IMR-90 (cell line): ENCODE results near the gene TAS1R1. TPM values are rescaled to one million over a fixed set of nuclear protein-coding genes. Genes with fewer than 3 reads are reported as not detected.
A peak's percentile ranks its signal among the peaks of the same experiment; 100 is the strongest.

Experiments
- ATAC-seq: fragments of 200-7000 bp; cut with Tn5 transposase; 2 replicates; pipeline ENCODE4 v1.9.1; 2020; ENCODE audit warnings: low read depth, mild to moderate bottlenecking, moderate library complexity
- BruUV-seq: library from RNA; stranded (reverse); fragments of 400-500 nt; replicated peaks from 2 replicates; lab custom pipeline; 2021; lab: Mats Ljungman, UMichigan
- CTCF ChIA-PET: fragments of 300-600 bp; formaldehyde crosslinking; extraction: SDS; loops from one replicate; lab custom pipeline; 2021; ENCODE audit warnings: antibody characterized with exemption; lab: Yijun Ruan, JAX
- POLR2A ChIA-PET: fragments of 300-600 bp; sonication (Branson Sonifier 250); formaldehyde crosslinking; loops from one replicate; lab custom pipeline; 2022; ENCODE audit warnings: antibody characterized with exemption; ENCODE audit not compliant: unreplicated experiment; lab: Charles Lee
- DNase-seq: peaks from one replicate; pipeline ENCODE4 v3.0.0; 2013
- H2AFZ ChIP-seq: replicated peaks from 2 replicates; pipeline ENCODE3; 2013; ENCODE audit warnings: low read length, mild to moderate bottlenecking; ENCODE audit not compliant: poor library complexity
- H2AK5ac ChIP-seq: 2 replicates; pipeline ENCODE4 v1.6.1; 2013; ENCODE audit warnings: low read depth, low read length, inconsistent platforms
- H2AK9ac ChIP-seq: replicated peaks from 2 replicates; pipeline ENCODE3; 2013; ENCODE audit warnings: mild to moderate bottlenecking, low read depth, low read length, moderate library complexity; ENCODE audit not compliant: poor library complexity
- H2BK120ac ChIP-seq: 2 replicates; pipeline ENCODE4 v1.6.1; 2013; ENCODE audit warnings: low read depth, low read length, inconsistent platforms
- H2BK15ac ChIP-seq: 3 replicates; pipeline ENCODE4 v1.6.1; 2013; ENCODE audit warnings: low read depth, low read length, inconsistent platforms
- H2BK20ac ChIP-seq: 2 replicates; pipeline ENCODE4 v1.6.1; 2013; ENCODE audit warnings: low read depth, mild to moderate bottlenecking, inconsistent platforms, low read length, moderate library complexity
- H2BK5ac ChIP-seq: 2 replicates; pipeline ENCODE4 v1.6.1; 2013; ENCODE audit warnings: mild to moderate bottlenecking, low read depth, low read length, inconsistent platforms; ENCODE audit not compliant: poor library complexity, severe bottlenecking
- H3K14ac ChIP-seq: replicated peaks from 2 replicates; pipeline ENCODE4 v1.6.1; 2013; ENCODE audit warnings: low read depth, low read length, inconsistent platforms
- H3K18ac ChIP-seq: 2 replicates; pipeline ENCODE4 v1.6.1; 2013; ENCODE audit warnings: low read depth, low read length, control low read depth
- H3K23ac ChIP-seq: 2 replicates; pipeline ENCODE4 v1.6.1; 2013; ENCODE audit warnings: low read depth, low read length, inconsistent platforms
- H3K27ac ChIP-seq: 2 replicates; pipeline ENCODE4 v1.5.1; 2013; ENCODE audit warnings: mild to moderate bottlenecking, control low read depth, low read length; ENCODE audit not compliant: insufficient read depth
- H3K27me3 ChIP-seq: 2 replicates; pipeline ENCODE4 v1.6.1; 2013; ENCODE audit warnings: low read length; ENCODE audit not compliant: control insufficient read depth, insufficient read depth
- H3K36me3 ChIP-seq: 2 replicates; pipeline ENCODE4 v1.6.1; 2013; ENCODE audit warnings: low read length, mixed read lengths; ENCODE audit not compliant: control insufficient read depth, insufficient read depth
- H3K4ac ChIP-seq: 2 replicates; pipeline ENCODE4 v1.6.1; 2013; ENCODE audit warnings: low read depth, low read length, inconsistent platforms
- H3K4me1 ChIP-seq: 2 replicates; pipeline ENCODE4 v1.6.1; 2013; ENCODE audit warnings: low read length, mixed read lengths; ENCODE audit not compliant: control insufficient read depth, insufficient read depth
- H3K4me2 ChIP-seq: 2 replicates; pipeline ENCODE4 v1.6.1; 2013; ENCODE audit warnings: low read depth, mild to moderate bottlenecking, control low read depth, low read length, moderate library complexity
- H3K4me3 ChIP-seq: 2 replicates; pipeline ENCODE4 v1.5.1; 2013; ENCODE audit warnings: low read depth, mild to moderate bottlenecking, control low read depth, low read length, moderate library complexity; ENCODE audit not compliant: insufficient read depth
- H3K56ac ChIP-seq: 2 replicates; pipeline ENCODE4 v1.6.1; 2013; ENCODE audit warnings: low read length, inconsistent platforms; ENCODE audit not compliant: insufficient read depth; ENCODE audit errors: extremely low read depth
- H3K79me1 ChIP-seq, 2 experiments: 2 replicates each; pipeline ENCODE4 v1.6.1; 2013; ENCODE audit warnings: low read length in 2 of 2, inconsistent platforms in 1 of 2, low read depth in 1 of 2
- H3K9ac ChIP-seq: 2 replicates; pipeline ENCODE4 v1.6.1; 2013; ENCODE audit warnings: low read depth, low read length, control low read depth
- H3K9me1 ChIP-seq: 2 replicates; pipeline ENCODE4 v1.6.1; 2013; ENCODE audit warnings: low read length, inconsistent platforms; ENCODE audit not compliant: insufficient read depth
- H3K9me3 ChIP-seq: 2 replicates; pipeline ENCODE4 v1.6.1; 2013; ENCODE audit warnings: low read length; ENCODE audit not compliant: control insufficient read depth, insufficient read depth
- H4K20me1 ChIP-seq: 2 replicates; pipeline ENCODE4 v1.6.1; 2013; ENCODE audit warnings: low read length, inconsistent platforms; ENCODE audit not compliant: insufficient read depth
- H4K5ac ChIP-seq: 2 replicates; pipeline ENCODE4 v1.6.1; 2013; ENCODE audit warnings: mild to moderate bottlenecking, low read depth, low read length, control low read depth
- H4K8ac ChIP-seq, 2 experiments: 2 replicates each; pipeline ENCODE4 v1.6.1; 2013; ENCODE audit warnings: low read depth in 2 of 2, low read length in 2 of 2, control low read depth in 1 of 2, inconsistent platforms in 1 of 2
- H4K91ac ChIP-seq: 2 replicates; pipeline ENCODE4 v1.6.1; 2013; ENCODE audit warnings: low read depth, low read length, inconsistent platforms; ENCODE audit not compliant: insufficient read depth
- BHLHE40 ChIP-seq: fragments of 150-350 bp; IDR thresholded peaks from 2 replicates; pipeline ENCODE4 v1.6.1; 2016; ENCODE audit warnings: mild to moderate bottlenecking, low read depth, low read length
- CEBPB ChIP-seq: IDR thresholded peaks from 2 replicates; pipeline ENCODE4 v1.6.1; 2012; ENCODE audit warnings: low read depth, low read length, improper control_type of control experiment
- CHD1 ChIP-seq: IDR thresholded peaks from 2 replicates; pipeline ENCODE4 v1.6.1; 2012; ENCODE audit warnings: low read depth, low read length, improper control_type of control experiment
- CTCF ChIP-seq: conservative IDR thresholded peaks from 2 replicates; pipeline ENCODE4 v1.5.1; 2012; ENCODE audit warnings: mild to moderate bottlenecking, low read depth, low read length, improper control_type of control experiment
- FOS ChIP-seq: fragments of 150-350 bp; IDR thresholded peaks from 2 replicates; pipeline ENCODE4 v1.6.1; 2016; ENCODE audit warnings: low read depth, low read length
- MAZ ChIP-seq: IDR thresholded peaks from 2 replicates; pipeline ENCODE4 v1.6.1; 2012; ENCODE audit warnings: low read depth, mild to moderate bottlenecking, low read length, improper control_type of control experiment, moderate library complexity, borderline replicate concordance
- MXI1 ChIP-seq: IDR thresholded peaks from 2 replicates; pipeline ENCODE4 v1.6.1; 2012; ENCODE audit warnings: low read depth, mild to moderate bottlenecking, low read length, moderate library complexity, borderline replicate concordance
- POLR2A ChIP-seq: IDR thresholded peaks from 2 replicates; pipeline ENCODE4 v1.6.1; 2012; ENCODE audit warnings: mild to moderate bottlenecking, low read depth, low read length
- RAD21 ChIP-seq: IDR thresholded peaks from 2 replicates; pipeline ENCODE4 v1.6.1; 2012; ENCODE audit warnings: low read length, improper control_type of control experiment
- RCOR1 ChIP-seq: IDR thresholded peaks from 2 replicates; pipeline ENCODE4 v1.6.1; 2012; ENCODE audit warnings: mild to moderate bottlenecking, low read length, improper control_type of control experiment; ENCODE audit not compliant: insufficient replicate concordance
- RFX5 ChIP-seq: IDR thresholded peaks from 2 replicates; pipeline ENCODE4 v1.8.0; 2012; ENCODE audit warnings: low read depth, mild to moderate bottlenecking, low read length, moderate library complexity
- SMC3 ChIP-seq: fragments of 150-350 bp; IDR thresholded peaks from 2 replicates; pipeline ENCODE4 v1.6.1; 2016; ENCODE audit warnings: low read depth, mild to moderate bottlenecking, antibody characterized with exemption, low read length, moderate library complexity
- WGBS, 2 experiments: methylation state at CpG; one replicate each; pipeline versions ENCODE4 v1.1.5 to v1.1.7; 2013; ENCODE audit warnings: missing lambda C conversion rate in 2 of 2; ENCODE audit not compliant: insufficient read length in 1 of 2; ENCODE audit errors: extremely low coverage in 2 of 2; 5-methylcytosine and 5-hydroxymethylcytosine counted together
- dilution Hi-C: fragments of 300-500 bp; cut with HindIII; formaldehyde crosslinking; loops from one replicate; pipeline ENCODE4 v1.14.3; 2018; ENCODE audit warnings: low sequenced_read_pairs; ENCODE audit not compliant: unreplicated experiment
- in situ Hi-C: fragments of 300-500 bp; cut with MboI; formaldehyde crosslinking; loops from 3 replicates; pipeline ENCODE4 v1.14.3; 2019; ENCODE audit warnings: low sequenced_read_pairs, inconsistent platforms, mixed read lengths
- intact Hi-C: fragments of 100-400 bp; cut with micrococcal nuclease; formaldehyde crosslinking; loops from 2 replicates; pipeline ENCODE4 v1.10.0; 2022
- polyA plus RNA-seq, 3 experiments: library from polyadenylated mRNA; depleted of rRNA; stranded (reverse); fragments of >200 nt; gene quantifications; 2 replicates each; pipeline ENCODE4 v1.2.3, GENCODE V29; 2012; ENCODE audit warnings: low replicate concordance in 1 of 3
- total RNA-seq: library from RNA; depleted of rRNA; stranded (reverse); fragments of >200 nt; gene quantifications from 2 replicates; pipeline ENCODE4 v1.2.3, GENCODE V29; 2012
- TF ChIP-seq, protein P1 (sequence below): fragments of 150-350 bp; IDR thresholded peaks from 2 replicates; pipeline ENCODE4 v1.6.1; 2017; ENCODE audit warnings: mild to moderate bottlenecking, antibody characterized with exemption, low read length, low read depth
- TF ChIP-seq, protein P2 (sequence below): fragments of 150-350 bp; IDR thresholded peaks from 2 replicates; pipeline ENCODE4 v1.6.1; 2016; ENCODE audit warnings: low read depth, mild to moderate bottlenecking, low read length, moderate library complexity, borderline replicate concordance

TAS1R1 gene
- total and polyA plus RNA-seq, 2 of the 4 experiments (the other 2 are of a cell fraction): 0.05 TPM; not detected in 1

DNA sequence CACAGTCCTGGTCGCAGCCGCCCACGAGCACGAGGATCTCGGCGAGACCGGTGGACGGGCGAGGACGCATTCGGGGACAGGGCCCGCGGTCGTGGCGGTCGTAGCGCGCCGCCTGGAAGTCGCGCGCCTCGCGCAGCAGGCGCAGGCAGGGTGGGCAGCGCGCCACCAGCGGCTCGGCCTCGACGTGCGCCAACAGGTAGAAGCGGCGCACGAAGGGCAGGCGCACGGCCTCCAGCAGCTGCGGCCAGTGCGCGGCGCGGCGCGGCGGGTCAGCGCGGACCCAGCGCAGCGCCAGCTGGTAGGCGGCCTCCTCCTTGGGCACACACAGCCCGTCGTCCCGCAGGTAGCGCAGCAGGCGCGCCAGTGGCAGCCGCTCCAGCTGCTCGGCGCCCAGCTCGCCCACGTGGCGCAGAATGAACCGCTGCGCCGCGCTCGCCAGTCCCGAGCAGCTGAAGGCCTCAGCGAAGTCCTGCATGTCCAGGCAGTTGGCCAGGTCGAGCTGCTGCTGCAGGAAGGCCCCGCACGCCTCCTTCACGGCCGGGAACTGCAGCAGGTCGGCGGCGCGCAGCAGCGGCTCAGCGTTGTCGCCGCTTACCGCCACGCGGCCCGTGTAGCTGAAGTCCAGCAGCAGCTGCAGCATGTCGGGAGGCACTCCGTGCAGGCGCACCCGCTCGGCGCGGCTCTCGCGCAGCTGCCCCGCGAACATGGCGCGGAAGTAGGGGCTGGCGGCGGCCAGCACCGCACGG, 47.0 kb downstream of the TAS1R1 start:
- peak overlapping the region; percentile 58 for H3K27ac ChIP-seq
- peak overlapping the region; percentile 58 for H3K9ac ChIP-seq
- peak overlapping the region; percentile 91 for H2AK5ac ChIP-seq
- H3K9me3 ChIP-seq: no peaks in the 10 kb centered on the region
- H3K79me1 ChIP-seq: peaks cover 5 to 50% of the 10 kb centered on the region in 2 experiments; a peak in 3 of 4 replicates
- DNase-seq (peak; percentile 59), ATAC-seq (peak; percentile 28)
- peak overlapping the region; percentile 94 for H2AFZ ChIP-seq
- H2BK15ac ChIP-seq: peak overlapping the region; percentile 34; the same call in 1 of the 3 replicates
- no peak overlapping the region; the same call in 1 of the 2 replicates for H2BK20ac ChIP-seq
- peaks cover 49% of the 10 kb centered on the region for H4K20me1 ChIP-seq
- peak overlapping the region; percentile 69 for H4K91ac ChIP-seq
- H2AK9ac ChIP-seq: peak overlapping the region; percentile 100
- ChIA-PET POLR2A (no interaction called here), CTCF (no interaction called here)
- BruUV-seq: no TSS peak
- intact Hi-C loops (loop anchor here (2.0 kb wide), 1 partner anchor 45 kb away; no protein-coding TSS in a partner anchor), dilution Hi-C loops (no loop called here), in situ Hi-C loops (no loop called here)
- H3K56ac ChIP-seq: peak overlapping the region; percentile 59
- peak overlapping the region; percentile 57 for H2BK120ac ChIP-seq
- H4K5ac ChIP-seq: peak overlapping the region; percentile 33
- H3K23ac ChIP-seq: peak overlapping the region; percentile 98
- peaks cover 16% of the 10 kb centered on the region for H3K36me3 ChIP-seq
- H2BK5ac ChIP-seq: peak overlapping the region; percentile 60
- whole genome bisulfite sequencing, 2 experiments: 1% methylated on average over 81 of the region's 103 CpGs; no CpG with 5 or more reads in 1 of the 2 experiments
- H3K9me1 ChIP-seq: peaks cover 13% of the 10 kb centered on the region
- peak overlapping the region; percentile 79 for H3K4ac ChIP-seq
- peak overlapping the region; percentile 68 for H3K4me2 ChIP-seq
- H3K4me1 ChIP-seq: peaks cover 14% of the 10 kb centered on the region
- H4K8ac ChIP-seq: peak overlapping the region; percentile 52 to 54; a peak in 3 of 4 replicates
- H3K27me3 ChIP-seq: no peaks in the 10 kb centered on the region
- peak overlapping the region; percentile 25 for H3K18ac ChIP-seq
- peak overlapping the region; percentile 96 for H3K14ac ChIP-seq
- H3K4me3 ChIP-seq: peak overlapping the region; percentile 88
- TF ChIP-seq RCOR1: no peak
- TF ChIP-seq, protein P1, sequence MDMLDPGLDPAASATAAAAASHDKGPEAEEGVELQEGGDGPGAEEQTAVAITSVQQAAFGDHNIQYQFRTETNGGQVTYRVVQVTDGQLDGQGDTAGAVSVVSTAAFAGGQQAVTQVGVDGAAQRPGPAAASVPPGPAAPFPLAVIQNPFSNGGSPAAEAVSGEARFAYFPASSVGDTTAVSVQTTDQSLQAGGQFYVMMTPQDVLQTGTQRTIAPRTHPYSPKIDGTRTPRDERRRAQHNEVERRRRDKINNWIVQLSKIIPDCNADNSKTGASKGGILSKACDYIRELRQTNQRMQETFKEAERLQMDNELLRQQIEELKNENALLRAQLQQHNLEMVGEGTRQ: peak; percentile 48; the same call in 1 of the 2 replicates
- TF ChIP-seq, protein P2, sequence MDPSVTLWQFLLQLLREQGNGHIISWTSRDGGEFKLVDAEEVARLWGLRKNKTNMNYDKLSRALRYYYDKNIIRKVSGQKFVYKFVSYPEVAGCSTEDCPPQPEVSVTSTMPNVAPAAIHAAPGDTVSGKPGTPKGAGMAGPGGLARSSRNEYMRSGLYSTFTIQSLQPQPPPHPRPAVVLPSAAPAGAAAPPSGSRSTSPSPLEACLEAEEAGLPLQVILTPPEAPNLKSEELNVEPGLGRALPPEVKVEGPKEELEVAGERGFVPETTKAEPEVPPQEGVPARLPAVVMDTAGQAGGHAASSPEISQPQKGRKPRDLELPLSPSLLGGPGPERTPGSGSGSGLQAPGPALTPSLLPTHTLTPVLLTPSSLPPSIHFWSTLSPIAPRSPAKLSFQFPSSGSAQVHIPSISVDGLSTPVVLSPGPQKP: no peak
- no peak for TF ChIP-seq CEBPB
- TF ChIP-seq CHD1: peak; percentile 42; the same call in 1 of the 2 replicates
- no peak for TF ChIP-seq RAD21
- TF ChIP-seq POLR2A: no peak
- TF ChIP-seq SMC3: no peak
- no peak for TF ChIP-seq MAZ
- TF ChIP-seq RFX5: no peak
- peak; percentile 73 for TF ChIP-seq MXI1
- TF ChIP-seq BHLHE40: no peak
- no peak for TF ChIP-seq FOS
- TF ChIP-seq CTCF: no peak
